IPS-NIHi11 (cell line): ENCODE measurements around the gene POLA2.
"Not testable (repeated sequence)": the region's sequence is repeated elsewhere in the genome, so short reads cannot be mapped to it uniquely, and the experiment has no call there.

Experiments
- DNase-seq: peaks from one replicate; pipeline ENCODE4 v3.0.0; 2012; ENCODE audit warnings: mixed read lengths, low spot score

POLA2 gene

DNA sequence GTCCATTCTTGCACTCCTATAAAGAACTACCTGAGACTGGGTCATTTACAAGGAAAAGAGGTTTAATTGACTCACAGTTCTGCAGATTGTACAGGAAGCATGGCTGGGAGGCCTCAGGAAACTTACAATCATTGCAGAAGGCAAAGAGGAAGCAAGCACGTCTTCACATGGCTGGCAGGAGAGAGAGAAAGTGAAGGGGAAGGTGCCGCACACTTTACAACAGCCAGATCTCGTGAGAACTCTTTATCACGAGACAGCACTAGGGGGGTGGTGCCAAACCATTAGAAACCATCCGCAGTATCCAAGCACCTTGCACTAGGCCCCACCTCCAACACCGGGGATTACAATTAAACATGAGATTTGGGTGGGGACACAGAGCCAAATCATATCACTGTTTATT is 19.4 kb upstream of the POLA2 start:
- no peak for DNase-seq

DNA sequence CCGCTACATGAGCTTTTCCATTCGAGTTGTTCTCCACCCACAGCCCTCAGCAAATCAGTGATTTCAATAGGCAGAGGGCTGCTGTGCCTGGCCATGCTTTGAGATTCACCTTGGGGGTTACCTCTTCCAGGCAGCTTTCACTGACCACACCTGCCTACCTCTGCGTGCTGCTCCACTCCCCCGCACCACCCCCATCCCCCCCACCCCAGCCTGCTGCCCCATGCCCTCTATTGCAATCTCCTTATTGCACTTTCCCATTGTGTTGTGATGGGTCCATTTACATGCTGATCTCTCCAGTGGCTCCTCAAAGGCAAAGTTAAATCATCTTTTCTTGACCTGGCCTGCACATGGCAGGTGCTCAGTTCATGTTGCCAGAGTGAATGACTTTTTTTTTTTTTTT is 18.0 kb upstream of the POLA2 start:
- DNase-seq: peak; percentile 53

DNA sequence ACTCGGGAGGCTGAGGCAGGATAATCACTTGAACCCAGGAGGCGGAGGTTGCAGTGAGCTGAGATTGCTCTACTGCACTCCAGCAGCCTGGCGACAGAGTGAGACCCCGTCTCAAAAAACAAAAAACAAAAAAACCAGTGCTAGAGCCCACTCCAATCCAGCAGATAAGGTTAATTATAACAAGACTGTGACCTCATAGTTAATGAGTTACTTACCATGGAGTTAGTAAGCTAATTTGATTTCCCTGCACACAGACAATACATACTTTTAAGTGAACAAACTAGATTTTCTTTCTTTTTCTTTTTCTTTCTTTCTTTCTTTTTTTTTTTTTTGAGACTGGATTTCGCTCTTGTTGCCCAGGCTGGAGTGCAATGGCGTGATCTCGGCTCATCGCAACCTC is 16.7 kb upstream of the POLA2 start:
- DNase-seq: not testable (repeated sequence)

DNA sequence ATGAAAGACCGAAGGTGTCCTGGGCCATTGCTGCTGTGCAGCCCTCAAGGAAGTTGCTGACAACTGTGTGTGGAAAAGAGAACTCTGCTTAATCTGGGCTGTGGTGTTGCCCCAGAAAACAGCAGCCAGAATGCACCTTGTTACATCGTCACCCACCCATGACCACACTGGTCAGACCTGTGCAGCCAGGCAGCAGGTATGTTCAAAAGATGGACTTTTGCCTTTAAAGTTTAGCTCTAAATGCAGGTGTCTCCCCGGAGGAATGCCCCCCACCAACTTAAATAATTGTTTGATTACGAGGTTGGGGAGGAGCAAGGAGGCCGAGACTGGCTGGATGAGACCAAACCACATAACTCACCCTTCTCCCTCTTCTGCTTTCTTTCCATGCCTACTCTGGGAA is 15.3 kb upstream of the POLA2 start:
- DNase-seq: no peak

DNA sequence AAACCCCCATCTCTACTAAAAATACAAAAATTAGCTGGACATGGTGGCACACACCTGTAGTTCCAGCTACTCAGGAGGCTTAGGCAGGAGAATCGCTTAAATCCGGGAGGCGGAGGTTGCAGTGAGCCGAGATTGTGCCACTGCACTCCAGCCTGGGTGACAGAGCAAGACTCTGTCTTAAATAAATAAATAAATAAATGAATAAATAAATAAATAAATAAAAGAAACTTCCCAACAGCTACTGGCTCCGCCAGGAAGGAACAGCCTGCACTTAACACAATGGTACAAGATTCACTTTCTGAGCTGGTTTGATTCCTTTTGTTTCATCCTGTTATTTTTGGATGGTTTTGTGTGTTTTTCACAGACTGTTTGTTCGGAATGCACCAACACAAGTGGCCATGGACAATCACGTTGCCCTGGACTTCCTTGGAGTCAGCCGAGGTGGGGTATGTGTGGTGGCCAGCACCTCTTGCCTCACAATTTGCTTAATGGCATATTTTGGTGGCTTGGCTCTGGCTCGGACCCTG is 13.5 kb upstream of the POLA2 start:
- DNase-seq: not testable (repeated sequence)

DNA sequence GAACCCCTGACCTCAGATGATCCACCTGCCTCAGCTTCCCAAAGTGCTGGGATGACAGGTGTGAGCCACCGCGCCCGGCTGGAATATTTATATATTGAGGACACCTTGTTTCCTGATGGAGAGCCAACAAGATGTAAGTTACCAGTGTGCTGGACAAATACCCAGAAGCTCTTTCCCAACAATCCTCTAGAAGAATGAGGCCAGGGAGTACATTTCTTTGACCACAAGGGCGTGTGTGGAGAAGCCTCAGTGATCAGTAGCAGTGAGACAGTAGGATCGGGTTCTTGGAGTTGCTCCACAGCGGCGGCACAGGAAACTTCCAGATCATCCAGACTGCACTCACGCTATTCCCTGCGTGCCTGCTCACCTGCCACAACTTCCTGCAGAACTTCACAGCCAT is 10.3 kb upstream of the POLA2 start:
- DNase-seq: no peak

DNA sequence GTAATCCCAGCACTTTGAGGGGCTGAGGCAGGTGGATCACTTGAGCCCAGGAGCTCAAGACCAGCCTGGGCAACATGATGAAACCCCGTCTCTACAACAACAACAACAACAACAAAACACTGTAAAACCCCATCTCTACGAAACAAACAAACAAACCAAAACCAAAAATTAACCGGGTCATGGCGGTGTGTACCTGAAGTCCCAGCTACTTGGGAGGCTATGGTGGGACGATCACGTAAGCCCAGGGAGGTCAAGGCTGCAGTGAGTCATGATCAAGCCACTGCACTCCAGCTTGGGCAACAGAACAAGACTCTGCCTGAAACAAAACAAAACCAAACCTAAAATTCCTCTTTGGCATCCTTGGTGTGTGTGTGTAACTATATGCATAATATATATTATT is 7.0 kb upstream of the POLA2 start:
- no peak for DNase-seq

DNA sequence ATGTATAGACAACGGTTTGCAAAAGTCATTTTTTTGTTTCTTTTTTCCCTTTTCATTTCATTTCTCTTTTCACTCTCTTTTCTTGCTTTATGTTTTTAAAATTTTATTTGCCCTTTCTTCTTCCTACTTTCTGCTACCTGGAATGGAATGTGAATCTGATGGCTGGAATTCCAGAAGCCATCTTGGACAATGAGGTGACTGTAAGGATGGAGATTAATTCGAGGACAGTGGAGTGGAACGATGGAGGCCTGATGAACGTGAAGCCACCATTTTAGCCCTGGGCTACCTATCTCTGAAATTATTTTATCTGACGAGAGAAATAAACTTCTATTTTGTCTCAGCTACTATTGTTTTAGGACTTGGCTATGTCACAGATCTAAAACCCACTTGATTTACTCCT is 2.8 kb upstream of the POLA2 start:
- no peak for DNase-seq

DNA sequence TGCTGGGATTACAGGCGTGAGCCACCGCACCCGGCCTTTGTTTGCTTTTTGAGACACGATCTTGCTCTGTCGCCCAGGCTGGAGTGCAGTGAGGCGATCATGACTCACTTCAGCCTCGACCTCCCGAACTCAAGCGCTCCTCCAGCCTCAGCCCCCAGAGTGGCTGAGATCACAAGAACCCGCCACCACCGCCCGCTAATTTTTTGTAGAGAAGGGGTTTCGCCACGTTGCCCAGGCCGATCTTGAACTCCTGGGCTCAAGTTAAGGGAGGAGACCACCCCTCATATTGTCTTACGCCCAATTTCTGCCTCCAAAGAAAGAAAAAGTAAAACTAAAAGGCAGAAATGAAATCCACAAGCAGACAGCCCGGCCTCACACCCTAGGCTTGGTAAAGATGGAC is 1.5 kb upstream of the POLA2 start:
- no peak for DNase-seq

DNA sequence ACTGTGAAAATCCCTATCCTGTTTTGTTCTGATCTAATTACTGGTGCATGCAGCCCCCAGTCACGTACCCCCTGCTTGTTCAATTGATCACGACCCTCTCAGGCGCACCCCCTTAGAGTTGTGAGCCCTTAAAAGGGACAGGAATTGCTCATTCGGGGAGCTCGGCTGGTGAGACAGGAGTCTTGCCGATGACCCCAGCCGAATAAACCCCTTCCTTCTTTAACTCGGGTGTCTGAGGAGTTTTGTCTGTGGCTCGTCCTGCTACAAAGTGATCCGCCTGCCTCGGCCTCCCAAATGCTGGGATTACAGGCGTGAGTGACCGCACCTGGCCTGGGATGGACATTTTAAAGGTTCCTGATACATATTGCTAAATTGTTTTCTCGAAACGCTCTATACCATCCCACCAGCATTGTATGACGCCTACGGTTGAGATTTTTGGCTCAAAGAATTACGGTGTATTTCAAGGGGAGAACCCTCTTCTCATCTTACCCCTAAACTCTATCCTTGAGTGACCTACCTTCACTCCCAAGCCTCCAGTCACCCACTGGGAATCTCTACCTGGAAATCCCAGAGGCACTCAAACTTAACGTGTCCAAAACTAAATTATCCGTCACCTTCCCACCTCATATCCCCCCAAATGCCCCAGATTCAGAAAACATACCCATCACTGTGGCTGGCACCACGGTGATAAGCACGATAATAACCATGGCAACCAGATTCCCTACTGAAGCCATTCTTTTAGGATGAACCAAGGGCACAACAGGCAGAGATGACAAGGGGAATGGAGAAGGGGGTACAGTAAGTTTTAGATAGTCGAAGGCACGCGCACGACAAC is 789 bp upstream of the POLA2 start:
- no peak for DNase-seq

DNA sequence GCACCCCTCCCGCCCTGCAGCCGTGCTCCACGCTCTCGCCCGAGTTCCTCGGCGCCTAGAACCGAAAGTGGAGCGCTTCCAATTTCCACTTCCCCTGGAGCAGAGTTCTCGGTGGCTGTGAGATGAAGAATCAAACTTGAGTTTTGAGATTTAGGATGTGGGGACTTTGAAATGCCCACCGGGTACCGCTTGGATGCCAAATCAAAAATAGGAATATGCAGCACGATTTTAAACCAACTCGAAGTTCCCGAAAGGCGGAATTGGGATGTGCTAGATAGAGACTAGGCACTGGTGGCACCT is 569 bp downstream of the POLA2 start:
- no peak for DNase-seq

DNA sequence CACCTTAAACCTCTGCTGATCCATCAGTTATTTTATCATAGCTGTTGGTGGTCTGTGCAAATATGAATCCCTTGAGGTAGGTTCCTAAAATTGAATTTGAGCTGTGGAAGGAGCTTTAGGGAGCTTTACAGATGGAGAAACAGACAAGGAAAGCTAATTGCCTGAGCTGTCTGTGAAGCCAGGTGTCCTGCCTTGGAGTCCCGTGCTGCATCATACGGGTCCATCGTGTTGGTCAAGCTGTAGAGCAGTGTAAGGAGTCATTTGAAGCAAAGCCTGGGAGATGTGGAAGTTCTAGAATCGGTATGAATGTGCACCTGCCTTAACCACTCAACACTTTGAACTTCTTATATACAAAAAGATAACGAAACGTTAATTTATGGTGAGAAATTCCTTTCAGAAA is 1.0 kb downstream of the POLA2 start:
- no peak for DNase-seq

DNA sequence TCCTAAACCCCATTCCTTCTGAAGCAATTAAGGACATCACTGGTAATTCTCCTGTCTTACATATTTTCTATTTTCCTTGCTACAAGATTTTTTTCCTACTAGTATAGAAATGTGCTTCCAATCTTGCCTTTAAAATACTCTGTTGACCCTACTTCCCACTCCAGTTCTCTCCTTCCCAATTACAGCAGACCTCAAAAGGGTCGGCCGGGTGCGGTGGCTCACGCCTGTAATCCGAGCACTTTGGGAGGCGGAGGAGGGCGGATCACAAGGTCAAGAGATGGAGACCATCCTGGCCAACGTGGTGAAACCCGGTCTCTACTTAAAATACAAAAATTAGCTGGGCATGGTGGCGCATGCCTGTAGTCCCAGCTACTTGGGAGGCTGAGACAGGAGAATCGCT is 3.0 kb downstream of the POLA2 start:
- not testable (repeated sequence) for DNase-seq

DNA sequence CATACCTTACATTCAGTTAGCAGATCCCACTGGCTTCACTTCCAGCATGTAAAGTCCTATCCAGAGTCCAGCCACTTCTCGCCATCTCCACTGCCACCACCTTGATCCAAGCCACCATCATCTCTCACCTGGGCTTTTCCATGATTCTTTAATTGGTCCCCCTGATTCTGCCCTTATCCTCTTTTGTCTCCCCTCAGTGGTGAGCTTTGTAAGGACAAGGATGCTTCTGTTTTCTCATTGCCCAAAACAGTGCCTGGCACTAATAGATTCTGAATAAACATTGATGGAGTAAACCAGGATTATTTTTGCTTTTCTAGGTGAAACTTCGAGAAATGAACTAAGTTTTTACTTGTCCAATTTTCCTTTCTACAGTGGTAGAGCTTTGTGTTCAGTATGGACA is 4.4 kb downstream of the POLA2 start:
- no peak for DNase-seq

DNA sequence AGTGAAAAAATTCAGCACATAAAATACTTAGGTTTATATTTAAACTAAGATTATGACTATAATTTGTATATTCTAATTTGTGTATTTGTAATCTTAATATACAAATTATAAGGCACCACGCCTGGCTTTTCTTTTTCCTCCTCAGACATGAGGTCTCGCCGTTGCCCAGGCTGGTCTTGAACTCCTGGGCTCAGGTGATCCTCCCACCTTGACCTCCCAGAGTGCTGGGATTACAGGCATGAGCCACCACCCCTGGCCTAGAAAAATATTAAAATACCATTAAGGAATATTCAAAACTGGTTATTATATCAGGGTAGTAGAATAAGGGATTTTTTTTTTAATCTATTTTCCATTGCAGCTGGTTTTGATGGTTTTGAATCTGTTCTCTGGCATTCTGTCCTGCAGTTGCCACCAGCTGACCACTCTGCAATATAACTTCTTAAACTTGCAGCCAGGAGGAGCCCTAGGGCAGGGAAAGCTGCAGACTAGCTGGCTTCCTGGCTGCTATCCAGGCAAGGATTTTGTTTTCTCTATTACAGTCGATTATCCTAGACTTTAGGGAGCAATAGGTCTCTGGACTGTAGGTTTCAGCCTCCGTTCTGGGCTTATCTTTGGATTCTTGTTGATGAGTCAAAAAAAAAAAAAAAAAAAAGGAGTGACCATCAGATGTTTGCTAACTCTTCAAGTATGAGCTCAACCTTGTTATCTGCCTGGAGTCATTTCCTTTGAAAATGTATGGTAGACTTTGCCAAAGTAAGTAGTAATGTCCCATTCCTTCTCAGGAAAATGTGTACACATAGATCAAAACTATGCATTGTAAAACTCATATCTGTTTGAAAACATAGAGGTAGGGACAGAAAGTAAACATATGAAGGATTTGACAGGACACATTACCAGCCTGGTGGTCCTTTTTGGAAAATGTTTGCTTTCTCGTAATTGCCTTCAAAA is 13.2 kb downstream of the POLA2 start:
- DNase-seq: peak; percentile 73

DNA sequence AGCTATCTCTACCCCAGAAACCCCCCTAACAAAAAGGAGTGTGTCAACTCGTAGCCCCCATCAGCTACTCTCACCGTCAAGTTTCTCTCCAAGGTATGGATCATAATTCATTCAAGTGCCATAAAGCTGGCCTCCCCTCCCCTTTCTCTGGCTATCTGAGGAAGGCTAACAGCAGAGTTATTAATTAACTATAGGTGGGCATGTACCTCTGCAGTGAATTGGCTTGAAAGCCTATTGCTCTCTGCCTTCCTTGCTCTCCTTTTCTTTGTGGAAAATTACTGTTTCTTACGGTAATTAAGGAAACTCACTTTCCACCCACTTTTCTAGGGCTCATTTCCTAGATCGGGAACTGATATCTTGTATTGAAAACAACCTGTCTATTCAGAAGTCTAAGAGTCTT is 14.1 kb downstream of the POLA2 start:
- no peak for DNase-seq

DNA sequence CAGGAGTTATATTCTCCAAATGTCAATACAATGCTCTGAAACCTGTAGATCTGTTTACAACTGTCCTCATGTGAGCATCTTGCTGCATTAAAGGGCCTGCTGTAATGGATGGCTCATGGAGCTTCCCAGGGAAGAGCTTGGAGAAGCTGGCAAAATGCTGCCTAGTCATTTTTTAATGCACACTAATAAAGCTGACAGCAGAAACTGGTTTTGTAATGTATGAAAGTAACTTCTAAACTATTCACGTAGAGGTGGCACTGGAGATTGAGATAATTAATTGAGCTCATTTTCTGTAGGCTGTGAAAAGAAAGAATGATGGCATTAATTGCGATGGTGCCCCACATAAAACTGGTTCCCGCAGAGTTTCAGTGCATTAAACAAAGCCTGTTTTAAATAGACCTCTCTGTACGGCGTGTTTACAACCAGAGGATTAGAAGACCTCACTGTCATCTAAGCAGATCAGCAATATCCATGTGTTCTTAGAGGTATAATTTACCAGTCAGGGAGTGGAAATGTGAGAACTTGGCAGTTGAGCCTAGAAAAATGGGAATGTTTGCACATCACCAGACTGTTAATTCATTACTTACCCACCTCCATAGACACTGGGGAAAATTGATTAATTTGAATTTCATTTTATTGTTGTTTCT is 16.0 kb downstream of the POLA2 start:
- DNase-seq: no peak

DNA sequence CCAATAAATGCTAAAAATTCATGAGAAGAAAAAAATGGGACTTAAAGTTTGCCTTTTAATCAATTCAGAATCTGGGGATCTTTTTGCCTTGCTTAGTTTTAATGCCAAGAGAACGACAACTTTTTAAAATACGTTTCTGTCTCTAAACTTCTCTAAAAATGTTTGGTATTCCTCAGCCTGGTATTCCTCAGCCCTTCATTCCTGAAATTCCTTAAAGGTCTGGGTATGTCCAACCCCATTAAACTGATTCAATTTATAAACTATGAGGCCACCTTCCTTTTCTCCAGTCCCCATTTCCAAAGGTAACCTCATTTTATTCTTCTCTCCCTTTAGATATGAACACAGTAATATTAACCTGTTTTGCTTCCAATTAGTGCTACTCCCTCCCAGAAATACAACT is 16.6 kb downstream of the POLA2 start:
- DNase-seq: no peak

DNA sequence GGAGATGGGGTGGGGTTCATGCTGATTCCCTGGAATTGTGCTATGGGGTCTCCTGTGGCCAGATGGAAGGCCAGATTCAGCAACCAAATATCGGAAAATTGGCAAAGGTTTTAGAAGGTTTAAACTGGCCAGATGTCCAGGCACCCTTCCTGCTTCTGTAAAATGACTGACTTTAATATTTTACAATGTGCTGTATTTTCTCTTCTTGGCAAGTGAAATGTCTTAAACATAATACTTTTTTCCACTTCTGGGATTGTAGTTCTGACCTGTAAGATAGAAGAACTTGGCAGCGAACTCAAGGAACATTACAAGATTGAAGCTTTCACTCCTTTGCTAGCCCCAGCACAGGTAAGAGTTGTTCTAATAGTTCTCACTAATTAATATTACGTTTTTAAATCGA is 17.5 kb downstream of the POLA2 start:
- DNase-seq: no peak

DNA sequence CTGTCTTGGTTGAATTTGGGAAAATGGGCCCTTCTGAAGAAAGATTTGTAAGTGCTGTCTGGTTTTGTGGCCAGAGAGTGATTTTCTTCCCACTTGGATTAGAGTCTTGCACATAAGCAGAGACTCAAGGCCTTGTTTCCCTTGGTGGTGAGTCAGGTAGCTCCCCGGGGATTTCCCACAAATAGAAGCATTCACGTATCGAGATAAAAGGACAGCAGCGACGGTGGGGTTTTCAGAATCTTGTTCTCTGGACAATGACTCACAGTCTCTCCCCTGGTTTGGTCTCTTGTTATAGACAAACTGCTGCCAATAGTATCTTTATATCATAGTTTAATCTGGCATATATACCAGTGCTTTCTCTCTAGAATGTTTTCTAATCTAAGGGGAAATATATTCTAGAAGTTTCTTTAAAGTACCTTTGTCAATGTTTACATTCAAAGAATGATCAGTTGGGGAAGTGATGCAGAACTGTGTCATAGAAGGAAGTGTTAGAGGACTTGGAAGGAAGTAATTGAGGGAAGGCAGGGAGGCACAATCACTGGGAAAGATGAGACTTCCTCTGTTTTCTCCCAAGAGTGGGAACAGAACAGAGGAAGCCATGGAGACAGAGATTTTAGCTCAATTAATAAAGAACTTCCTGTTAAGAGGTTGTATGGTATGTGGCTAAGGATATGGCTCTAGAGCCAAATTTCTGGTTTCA is 18.1 kb downstream of the POLA2 start:
- DNase-seq: no peak

DNA sequence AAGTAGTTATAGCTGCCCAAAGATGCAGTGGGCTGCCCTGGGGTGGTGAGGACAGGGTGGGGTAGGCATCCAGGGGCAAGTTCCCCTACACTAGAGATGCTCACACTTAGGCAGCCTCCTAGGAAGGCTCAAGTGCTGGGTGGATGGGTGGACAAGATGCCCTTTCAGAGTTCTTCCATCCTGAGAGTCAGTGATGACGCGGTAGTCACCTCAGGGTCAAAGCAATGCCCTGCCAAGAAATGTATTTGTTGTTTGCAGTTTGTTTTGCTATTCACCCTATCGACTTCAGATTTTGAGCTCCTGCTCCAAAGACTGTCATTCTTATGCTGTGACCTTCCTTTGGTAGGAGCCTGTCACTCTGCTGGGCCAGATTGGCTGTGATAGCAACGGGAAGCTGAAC is 18.9 kb downstream of the POLA2 start:
- no peak for DNase-seq

DNA sequence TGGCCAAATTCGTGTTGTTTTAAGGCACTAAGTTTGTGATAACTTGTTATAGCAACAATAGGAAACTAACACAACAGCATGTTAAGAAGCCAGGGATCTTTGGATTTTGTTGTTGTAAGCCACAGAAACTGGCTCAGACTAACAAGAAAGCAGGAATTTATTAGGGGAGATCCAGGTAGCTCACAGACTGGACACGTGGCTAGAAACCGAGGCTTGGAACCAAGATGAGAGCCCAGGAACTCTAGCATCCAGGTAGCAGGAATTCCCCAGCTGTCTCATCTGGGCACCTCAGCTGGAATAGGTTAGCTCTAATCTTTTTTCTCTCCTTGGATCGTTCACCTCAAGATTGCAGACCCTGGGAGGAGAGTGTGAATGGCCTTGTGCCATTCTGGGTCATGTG is 24.9 kb downstream of the POLA2 start:
- DNase-seq: no peak
